ENCODE results near the gene E2F3. TPM values are rescaled to one million over a fixed set of nuclear protein-coding genes. Genes with fewer than 3 reads are reported as not detected.

Gene E2F3
- total RNA-seq, 1 donor from 2014 or later = 6.4 TPM

DNA sequence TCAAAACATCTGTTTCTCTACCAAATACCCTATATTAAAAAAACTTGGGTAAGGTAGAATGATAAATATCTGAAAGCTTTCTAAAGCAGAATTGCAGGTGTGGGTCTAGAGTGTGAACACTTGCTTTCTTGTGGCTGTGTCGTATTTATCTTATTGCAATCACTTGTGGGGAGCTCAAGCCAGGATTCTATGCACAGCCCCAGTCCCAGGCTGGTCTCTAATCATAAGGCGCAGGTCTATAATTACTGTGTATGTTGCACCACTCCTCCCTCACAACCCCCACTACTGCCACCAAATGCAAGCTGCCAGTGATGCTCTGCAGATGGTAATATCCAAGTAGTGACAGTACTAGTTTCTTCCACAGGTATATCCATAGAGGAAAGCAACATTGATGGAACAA lies 2.2 kb upstream of the E2F3 start:
- intact Hi-C loops (cut with DNase I) = no loop called here
- DNase-seq (ENCODE audit: missing footprints) = no peak
- ATAC-seq = no peak

DNA sequence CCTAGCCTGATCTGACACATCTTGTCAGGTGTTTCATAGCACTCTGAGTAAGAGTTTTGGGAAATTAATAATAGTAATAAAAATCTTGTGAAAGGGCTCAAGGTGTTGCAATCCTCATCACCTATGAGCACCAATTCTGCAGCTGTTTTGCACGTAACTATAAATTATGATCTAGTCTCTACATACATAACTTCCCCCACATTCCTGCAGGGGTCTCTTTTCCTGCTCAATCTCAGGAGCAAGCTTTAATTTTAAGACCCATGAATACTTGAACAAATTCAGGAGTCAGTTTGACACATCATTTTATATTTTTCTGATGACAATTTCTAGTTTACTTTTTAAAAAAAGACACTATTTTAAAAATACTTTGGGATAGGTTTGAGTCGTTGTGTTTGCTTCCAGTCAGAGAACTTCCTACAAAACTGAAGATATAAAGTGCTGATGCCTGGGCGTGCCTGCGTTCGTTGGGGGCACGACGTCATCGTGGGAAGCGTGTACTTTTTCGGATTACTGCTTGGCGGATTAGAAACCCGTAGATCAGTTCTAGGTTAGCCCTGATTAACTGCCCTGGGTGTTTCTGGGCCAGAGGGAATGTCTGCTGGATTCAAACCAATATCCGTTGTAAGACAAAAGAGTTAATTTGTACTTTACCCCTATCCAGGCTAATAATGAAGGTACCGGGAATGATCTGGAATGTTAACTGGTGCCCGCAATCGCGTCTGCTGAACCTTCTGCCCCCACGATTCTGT lies 1.0 kb upstream of the E2F3 start:
- ATAC-seq = no peak
- no peak for DNase-seq (ENCODE audit: missing footprints)
- intact Hi-C loops (cut with DNase I) = loop anchor here (2.0 to 5.0 kb wide), 3 partner anchors 108 to 188 kb away; partner anchors contain the start of genes CDKAL1 and MBOAT1

DNA sequence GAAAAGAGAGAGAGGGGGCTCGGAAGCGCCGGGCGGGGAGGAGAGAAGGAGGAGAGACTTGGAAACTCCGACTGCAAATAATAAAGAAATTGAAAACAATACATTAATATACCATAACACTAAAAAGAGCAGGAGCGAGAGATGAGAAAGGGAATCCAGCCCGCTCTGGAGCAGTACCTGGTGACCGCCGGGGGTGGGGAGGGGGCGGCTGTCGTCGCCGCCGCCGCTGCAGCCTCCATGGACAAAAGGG lies 338 bp downstream of the E2F3 start:
- DNase-seq (ENCODE audit: missing footprints) (no peak), ATAC-seq (no peak)
- intact Hi-C loops (cut with DNase I) = loop anchor here (5.0 kb wide), 2 partner anchors 130 to 190 kb away; partner anchors contain the start of genes CDKAL1 and MBOAT1

DNA sequence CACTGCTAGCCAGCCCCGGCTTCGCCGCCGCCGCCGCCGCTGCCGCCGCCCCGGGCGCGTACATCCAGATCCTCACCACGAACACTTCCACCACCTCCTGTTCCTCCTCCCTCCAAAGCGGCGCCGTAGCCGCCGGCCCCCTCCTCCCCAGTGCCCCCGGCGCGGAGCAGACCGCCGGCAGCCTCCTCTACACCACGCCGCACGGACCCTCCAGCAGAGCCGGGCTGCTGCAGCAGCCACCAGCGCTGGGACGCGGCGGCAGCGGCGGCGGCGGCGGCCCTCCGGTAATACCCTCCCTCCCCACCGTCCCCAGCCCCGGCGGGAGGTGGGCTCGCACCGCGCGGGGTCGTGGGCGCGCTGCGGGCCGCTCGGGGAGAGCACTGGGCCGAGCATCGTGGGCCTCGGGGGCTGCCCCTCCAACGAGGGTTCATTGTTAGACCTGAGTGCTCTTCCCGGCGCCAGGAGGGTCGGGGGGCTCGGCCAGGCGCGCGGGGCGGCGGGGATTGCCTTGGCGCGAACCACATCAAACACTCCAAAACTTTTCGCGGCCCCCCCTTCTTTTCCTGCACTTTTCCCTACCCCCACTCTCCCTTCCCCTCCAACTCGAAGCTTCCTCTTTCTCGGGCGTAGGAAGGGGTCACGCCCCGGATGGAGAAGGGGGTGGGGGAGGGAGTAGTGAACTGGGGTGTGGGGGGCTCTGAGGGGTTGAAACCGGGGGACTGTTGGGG lies 827 bp downstream of the E2F3 start:
- intact Hi-C loops (cut with DNase I) = loop anchor here (5.0 kb wide), 2 partner anchors 130 to 190 kb away; partner anchors contain the start of genes CDKAL1 and MBOAT1
- DNase-seq (ENCODE audit: missing footprints) (peak; percentile 66), ATAC-seq (no peak)

DNA sequence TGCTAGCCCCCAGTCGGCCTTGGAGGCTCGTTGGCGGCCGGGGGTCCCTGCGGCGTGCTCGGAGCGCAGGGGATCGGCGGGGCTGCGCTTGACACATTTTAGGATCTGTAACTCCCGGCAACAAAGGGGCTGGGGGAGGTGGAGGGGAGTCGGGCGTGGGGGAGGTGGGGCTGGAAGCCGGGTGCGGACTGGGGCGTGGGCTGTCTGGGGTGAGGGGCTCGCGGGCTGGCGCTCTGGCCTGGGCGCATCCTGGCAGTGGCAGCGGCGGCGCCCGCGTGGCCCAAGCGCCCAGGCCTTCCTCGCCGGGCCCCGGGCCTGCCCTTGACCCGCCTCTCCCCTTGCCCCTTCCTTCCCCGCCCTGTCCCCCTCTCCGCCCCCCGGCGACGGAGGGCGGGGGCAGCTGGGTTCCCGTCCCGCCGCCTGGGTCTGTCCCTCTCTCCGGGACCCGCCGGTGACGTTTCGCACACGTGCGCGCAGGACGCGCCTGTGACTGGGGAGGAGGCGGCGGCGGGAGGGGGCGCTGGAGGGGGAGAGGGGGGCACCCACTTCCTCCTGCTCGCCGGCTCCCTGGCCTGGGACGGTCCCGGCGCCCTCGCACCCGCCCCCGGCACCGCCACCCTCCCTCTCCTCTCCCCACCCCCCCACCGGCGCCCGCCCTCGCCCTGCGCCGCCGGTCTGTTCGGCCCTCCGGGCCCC lies 1.5 kb downstream of the E2F3 start:
- intact Hi-C loops (cut with DNase I) = loop anchor here (5.0 kb wide), 2 partner anchors 129 to 191 kb away; partner anchors contain the start of genes CDKAL1 and MBOAT1
- peak; percentile 97 for DNase-seq (ENCODE audit: missing footprints)
- ATAC-seq = peak; percentile 66

DNA sequence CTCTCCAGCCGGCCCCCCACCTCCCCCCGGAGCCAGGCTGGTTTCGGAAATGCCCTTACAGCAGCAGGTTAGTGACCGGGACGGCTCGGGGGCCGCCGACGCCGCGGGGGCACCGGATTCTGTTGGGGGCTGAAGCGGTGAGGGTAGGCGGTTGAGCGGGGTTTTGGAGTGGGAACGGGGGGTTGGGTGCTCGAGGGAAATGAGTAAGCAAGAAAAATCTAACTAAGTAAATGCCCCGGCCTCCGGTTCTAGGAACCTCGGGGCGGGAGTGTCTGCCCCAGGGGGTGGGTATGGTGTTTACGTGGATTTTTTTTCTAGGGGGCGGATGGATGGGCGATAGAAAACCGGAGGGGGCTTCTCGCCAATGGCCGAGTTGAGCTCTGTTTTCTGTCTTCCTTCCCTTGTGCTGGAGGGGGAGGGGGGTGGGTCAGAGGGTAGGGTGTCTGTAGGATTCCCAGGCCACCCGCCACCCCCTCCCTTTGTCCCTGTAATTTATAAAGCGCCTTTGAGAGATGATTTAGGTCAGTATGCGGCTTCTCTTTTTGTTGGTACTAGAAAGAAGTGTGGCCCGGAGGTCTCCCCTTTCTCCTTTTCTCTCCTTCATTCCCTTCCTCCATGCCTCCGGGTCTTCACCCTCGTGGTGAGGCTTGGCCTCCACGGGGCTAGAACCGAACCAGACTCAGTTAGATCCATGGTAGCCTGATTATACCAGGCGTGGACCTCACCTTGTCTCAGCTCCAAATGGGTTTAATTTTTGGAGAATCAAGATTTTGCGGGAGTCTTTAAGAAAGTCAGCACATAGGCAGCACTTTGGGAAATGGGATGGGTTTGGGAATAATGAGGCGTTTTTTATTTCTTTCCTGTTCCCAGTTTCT lies 2.3 kb downstream of the E2F3 start:
- DNase-seq (ENCODE audit: missing footprints) = peak; percentile 46
- intact Hi-C loops (cut with DNase I) = loop anchor here (5.0 kb wide), 2 partner anchors 128 to 192 kb away; partner anchors contain the start of genes CDKAL1 and MBOAT1
- ATAC-seq = no peak

DNA sequence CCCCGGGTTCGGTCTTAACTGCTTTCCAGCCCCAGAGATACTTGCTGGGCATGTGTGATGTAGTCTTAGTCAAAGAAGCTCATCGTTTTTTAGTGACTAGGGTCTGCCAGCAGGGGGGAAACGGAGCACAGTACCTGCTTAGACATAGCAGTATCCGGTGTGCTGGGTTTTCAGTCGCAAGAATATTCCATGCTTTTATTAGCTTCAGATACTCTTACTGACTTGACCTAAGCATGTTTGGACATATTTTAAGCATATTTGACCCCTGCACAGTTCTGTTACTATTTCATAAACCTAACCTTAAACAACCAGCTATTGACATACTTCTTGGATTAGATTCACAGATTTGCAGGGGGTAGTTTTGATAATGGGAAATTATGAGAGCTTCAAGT lies 3.0 kb downstream of the E2F3 start:
- ATAC-seq = no peak
- no peak for DNase-seq (ENCODE audit: missing footprints)
- intact Hi-C loops (cut with DNase I) = loop anchor here (5.0 kb wide), 2 partner anchors 128 to 192 kb away; partner anchors contain the start of genes CDKAL1 and MBOAT1

DNA sequence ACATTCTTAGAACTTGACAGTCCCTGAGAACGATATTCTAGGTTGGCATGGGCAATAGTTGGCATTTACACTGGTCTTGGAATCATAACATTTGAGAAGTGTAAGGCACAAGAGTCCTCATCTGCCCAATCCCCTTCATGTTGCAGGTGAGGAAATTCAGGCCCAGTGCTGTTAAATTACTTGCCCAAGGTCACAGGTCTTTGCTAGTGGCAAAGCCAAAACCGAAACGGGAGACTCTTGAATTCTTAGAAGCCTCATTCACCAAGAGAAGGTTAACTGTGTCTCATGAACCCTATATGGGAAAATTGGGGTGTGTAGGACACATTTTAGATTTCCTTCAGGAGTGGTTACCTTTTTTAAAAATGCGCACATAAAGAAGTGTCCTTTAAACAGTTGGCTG lies 7.2 kb downstream of the E2F3 start:
- no peak for DNase-seq (ENCODE audit: missing footprints)
- intact Hi-C loops (cut with DNase I) = no loop called here
- no peak for ATAC-seq

DNA sequence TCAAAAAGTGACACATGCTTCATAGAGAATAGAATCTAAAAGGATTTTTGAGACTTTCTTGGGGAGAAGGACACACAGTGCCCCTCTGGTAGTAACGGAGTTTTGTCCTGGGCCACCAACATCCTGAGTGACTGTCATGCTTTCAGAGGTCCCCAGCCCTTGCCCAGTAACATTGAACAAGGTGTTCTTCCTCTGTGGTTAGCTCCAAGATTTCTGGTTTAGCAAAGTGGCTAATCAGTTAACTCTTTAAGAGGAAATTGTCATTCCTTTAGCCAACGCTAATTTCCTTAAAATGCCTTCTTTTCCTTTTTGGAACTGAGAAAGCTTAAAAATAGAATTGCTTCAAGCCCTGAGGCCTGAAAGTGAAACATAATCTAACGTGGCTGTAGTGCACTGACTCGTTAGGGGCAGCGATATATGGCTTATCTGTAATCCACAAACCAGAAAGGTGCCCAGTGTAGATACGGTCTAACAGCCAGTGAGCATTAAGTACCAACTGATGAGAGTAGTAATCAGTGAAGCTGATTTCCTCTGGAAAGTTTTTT lies 7.8 kb downstream of the E2F3 start:
- no peak for DNase-seq (ENCODE audit: missing footprints)
- no peak for ATAC-seq
- intact Hi-C loops (cut with DNase I) = no loop called here

DNA sequence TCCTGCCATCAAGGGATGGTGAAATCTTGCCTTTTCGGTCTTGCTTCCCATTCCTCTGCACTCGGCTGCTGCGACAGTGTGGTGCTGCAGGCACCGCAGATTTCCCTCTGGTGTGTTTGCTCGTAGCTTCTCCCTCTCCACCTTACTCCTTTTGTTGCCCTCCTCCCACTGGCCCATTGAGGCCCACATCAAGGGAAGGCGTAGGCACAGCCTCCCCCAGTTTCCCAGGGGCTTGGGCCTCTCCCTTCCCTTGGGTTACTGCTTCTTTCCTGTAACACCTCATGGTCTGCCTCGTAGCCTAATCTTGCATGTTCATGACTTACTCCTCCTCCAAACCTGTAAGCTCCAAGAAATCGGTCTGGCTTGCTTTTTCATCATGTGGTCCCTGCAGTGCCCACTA lies 9.9 kb downstream of the E2F3 start:
- intact Hi-C loops (cut with DNase I) = no loop called here
- no peak for DNase-seq (ENCODE audit: missing footprints)
- ATAC-seq = no peak

DNA sequence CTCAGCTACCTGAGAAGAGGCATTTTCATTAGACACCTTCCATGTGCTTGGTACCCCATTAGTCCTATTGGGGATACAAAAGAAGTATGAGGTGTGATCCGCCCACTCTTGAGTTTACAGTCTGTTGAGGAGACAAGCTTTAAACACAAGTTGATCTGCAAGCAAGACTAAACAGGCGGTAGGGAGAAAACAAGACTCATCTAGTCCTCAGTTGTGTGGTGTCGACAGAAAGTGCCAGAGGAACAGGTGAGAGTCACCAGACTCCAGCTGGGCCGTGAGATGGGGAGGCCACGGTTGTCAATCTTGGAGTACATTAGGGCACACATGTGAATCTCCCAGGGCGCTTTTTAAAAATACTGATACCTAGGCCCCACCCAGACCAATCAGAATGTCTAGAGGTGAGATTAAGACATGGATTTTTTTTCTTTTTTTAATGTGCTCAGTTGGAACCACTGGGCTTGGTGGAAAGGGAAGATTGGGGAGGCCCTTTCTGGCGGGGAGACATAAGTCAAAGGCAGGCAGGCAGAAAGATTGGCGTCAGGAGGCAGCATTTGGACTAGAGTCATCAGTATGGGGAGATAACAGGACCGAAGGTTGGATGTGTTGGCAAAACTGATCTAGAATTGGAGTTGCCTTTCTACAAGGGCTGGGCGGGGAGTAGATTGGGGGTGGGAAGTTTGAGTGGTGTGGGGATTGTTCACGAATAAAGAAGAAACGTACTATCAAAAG lies 10.4 kb downstream of the E2F3 start:
- ATAC-seq (no peak), DNase-seq (ENCODE audit: missing footprints) (no peak)
- intact Hi-C loops (cut with DNase I) = no loop called here

DNA sequence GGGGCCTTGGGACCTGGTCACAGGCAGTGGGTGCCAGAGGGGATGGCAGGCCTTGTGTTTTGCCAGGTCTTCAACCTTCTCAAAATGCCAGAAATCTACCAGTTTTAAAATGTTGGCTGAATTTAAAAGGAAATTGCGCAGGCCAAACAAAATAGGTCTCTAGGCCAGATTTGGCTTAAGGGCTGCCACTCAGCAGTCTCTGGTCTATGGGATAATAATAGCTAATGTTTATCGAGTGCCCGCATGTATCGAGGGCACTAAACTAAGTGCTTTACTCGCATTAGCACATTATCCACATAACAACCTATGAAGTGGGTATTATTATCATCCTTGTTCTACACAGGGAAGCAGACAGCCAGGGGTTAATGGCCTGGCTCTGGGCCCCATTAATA lies 11.0 kb downstream of the E2F3 start:
- ATAC-seq (no peak), DNase-seq (ENCODE audit: missing footprints) (no peak)

DNA sequence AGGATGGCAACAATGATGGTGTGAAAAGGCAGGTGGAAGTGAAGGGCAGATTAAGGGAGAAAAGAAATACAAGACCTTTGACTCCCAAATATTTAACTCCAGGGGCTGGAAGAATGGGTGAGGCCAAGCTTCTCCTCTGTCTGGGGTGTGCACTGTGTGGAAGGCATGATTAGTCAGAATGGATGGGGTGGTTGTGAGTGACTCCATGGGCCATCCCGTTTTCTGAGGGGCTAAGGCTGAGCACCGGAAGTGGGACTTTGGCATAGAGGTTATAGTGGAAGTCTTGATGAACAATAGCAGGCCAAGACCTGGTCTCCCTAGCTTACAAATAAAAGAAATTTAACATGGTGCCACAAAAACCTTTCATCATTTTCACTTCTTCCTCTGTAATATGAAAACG lies 12.1 kb downstream of the E2F3 start:
- intact Hi-C loops (cut with DNase I) = no loop called here
- DNase-seq (ENCODE audit: missing footprints) (no peak), ATAC-seq (no peak)

More for the DNA sequence above, 11.0 kb downstream of the E2F3 start:
- intact Hi-C loops (cut with DNase I) = no loop called here

DNA sequence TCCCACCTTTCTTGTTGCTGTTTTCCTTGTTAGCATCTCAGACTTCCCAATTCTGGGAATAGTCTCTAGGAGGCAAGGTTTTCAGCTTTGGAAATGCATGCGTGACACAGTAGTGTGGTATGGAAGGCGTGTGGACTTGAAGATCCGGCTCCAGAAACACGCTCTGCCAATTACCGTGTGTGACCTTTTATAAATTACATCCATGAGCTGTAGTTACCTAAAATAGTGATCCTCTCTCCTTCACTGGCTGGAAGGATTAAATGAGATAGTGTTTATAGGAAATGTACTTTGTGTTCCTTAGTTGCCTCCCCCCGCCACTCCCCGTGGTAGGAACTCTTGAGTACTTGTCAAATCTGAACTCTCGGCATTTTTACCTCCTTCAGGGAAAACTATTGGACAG lies 13.0 kb downstream of the E2F3 start:
- DNase-seq (ENCODE audit: missing footprints) (no peak), ATAC-seq (no peak)
- intact Hi-C loops (cut with DNase I) = no loop called here

DNA sequence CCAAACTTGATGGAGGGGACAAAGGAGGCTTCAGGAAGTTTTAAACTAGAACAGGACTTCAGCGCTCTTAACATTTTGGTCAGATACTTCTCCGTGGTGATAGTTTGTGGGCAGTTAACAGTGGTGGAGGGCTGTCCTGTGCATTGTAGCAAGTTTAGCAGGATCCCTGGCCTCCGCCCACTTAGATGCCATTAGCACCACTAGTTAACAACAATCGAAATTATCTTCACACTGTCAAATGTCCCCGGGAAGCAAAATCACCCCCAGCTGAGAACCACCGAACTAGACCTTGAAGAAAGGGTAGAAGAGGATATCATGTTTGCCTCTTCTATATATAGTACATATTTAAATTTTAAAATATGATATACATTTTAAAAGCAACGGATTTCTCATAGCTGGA lies 13.6 kb downstream of the E2F3 start:
- intact Hi-C loops (cut with DNase I) = no loop called here
- DNase-seq (ENCODE audit: missing footprints) (no peak), ATAC-seq (no peak)

DNA sequence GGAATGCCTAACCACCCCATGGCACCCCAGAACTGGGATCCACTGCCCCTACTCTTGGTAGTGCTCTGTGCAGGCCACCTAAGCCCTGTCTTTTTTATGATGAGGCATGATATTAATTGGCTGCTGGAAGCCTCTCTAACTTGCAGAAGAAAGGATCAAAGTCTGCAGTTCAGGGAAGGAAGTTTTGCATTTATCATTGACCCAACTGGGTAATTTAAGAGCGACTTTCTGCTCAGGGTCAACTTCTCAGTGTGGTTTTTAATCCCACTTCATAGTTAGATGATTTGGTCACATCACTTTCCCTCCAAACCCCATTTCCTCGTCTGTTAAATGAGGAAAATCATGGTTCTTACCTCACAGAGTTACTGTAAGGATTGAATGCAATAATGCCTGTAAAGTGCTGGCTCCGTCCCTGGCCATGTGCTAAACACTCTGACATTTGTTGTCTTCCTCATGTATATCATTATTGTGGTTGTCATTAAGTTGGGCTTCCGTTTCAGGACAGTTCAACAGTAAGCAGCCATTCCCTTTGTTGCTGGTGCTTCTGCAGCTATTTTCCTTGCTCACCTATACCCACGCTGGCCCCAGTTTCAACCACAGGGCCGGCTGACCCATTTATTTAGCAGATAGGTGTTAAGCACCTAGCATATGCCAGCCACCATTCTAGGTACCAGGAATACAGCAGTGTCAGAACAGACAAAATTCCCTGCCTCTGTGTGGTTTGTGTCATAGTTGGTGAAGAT lies 14.2 kb downstream of the E2F3 start:
- intact Hi-C loops (cut with DNase I) = no loop called here
- DNase-seq (ENCODE audit: missing footprints) = no peak
- ATAC-seq = no peak

Data from Right ventricle myocardium inferior (tissue), 1 donor.